Measurements from ENCODE around the gene CST9L. TPM values are rescaled to one million over a fixed set of nuclear protein-coding genes. Genes with fewer than 3 reads are reported as not detected.
"Not testable (repeated sequence)": the region's sequence is repeated elsewhere in the genome, so short reads cannot be mapped to it uniquely, and the experiment has no call there.

Gene CST9L
- polyA plus RNA-seq, 1 donor (not counting 4 experiments of a cell fraction or from before 2014, with no cell fraction given), result not detected

DNA sequence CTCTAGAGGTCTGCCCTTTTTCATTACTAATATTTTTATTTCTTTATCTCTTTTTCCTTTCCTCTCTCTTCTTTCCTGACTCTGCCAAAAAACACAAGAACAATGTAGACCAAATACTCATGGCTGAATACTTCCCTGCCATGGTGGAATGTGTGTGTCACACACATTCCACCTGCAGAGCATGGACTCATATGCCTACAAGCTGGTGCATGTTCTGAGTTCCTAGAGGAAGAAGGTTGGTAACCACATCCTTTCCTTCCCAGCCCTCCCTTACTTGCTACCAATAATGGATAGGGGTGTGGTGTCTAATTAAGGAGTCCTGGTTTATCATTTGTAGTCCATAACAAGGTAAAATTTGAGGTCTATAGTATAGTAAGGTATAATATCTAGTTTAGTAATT, 15.2 kb upstream of the CST9L start:
- FAIRE-seq, result peak; percentile 100
- H3K4me3 ChIP-seq (ENCODE audit: control insufficient read depth in 2 of 3, extremely low read depth in 1 of 3, insufficient read depth in 2 of 3, low read depth in 1 of 3, low read length in 3 of 3), result no peak overlapping the region
- no peak overlapping the region for H2AFZ ChIP-seq (ENCODE audit: control insufficient read depth, low read length)
- no peak overlapping the region for H3K27ac ChIP-seq (ENCODE audit: control insufficient read depth, insufficient read depth, low read length)
- H4K20me1 ChIP-seq (ENCODE audit: control insufficient read depth, extremely low read depth, insufficient read depth, low read length), result no peaks in the 10 kb centered on the region
- no peak for TF ChIP-seq EZH2 (IDR thresholded peaks at IDR 0.05; ENCODE audit: low read length)
- TF ChIP-seq, protein P1, sequence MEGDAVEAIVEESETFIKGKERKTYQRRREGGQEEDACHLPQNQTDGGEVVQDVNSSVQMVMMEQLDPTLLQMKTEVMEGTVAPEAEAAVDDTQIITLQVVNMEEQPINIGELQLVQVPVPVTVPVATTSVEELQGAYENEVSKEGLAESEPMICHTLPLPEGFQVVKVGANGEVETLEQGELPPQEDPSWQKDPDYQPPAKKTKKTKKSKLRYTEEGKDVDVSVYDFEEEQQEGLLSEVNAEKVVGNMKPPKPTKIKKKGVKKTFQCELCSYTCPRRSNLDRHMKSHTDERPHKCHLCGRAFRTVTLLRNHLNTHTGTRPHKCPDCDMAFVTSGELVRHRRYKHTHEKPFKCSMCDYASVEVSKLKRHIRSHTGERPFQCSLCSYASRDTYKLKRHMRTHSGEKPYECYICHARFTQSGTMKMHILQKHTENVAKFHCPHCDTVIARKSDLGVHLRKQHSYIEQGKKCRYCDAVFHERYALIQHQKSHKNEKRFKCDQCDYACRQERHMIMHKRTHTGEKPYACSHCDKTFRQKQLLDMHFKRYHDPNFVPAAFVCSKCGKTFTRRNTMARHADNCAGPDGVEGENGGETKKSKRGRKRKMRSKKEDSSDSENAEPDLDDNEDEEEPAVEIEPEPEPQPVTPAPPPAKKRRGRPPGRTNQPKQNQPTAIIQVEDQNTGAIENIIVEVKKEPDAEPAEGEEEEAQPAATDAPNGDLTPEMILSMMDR (optimal IDR thresholded peaks at IDR 0.05 in 1 of 3, IDR thresholded peaks at IDR 0.05 in 1 of 3, conservative IDR thresholded peaks at IDR 0.05 in 1 of 3; ENCODE audit: extremely low read depth in 1 of 3, insufficient read depth in 2 of 3, low read length in 3 of 3), result no peak
- no peaks in the 10 kb centered on the region for H3K9me3 ChIP-seq (ENCODE audit: control insufficient read depth, low read depth, low read length)
- H3K79me2 ChIP-seq (ENCODE audit: control insufficient read depth, insufficient read depth, low read length), result no peaks in the 10 kb centered on the region
- peak overlapping the region; percentile 35 for H3K4me2 ChIP-seq (ENCODE audit: control insufficient read depth, extremely low read depth, insufficient read depth, low read depth, low read length)
- no peaks in the 10 kb centered on the region for H3K36me3 ChIP-seq (ENCODE audit: control insufficient read depth in 2 of 2, extremely low read depth in 1 of 2, insufficient read depth in 2 of 2, low read length in 2 of 2)
- peaks cover 40% of the 10 kb centered on the region for H3K4me1 ChIP-seq (ENCODE audit: control insufficient read depth, extremely low read depth, insufficient read depth, low read length)
- dilution Hi-C loops (cut with MboI; ENCODE audit: extremely low pct_ligation_motif_present, low sequenced_read_pairs), result no loop called here
- no peak overlapping the region for H3K9ac ChIP-seq (ENCODE audit: control insufficient read depth, extremely low read depth, insufficient read depth, low read length)
- no peaks in the 10 kb centered on the region for H3K27me3 ChIP-seq (ENCODE audit: control insufficient read depth, extremely low read depth, insufficient read depth, low read length)
- H3K9me1 ChIP-seq (ENCODE audit: control insufficient read depth, extremely low read depth, insufficient read depth, low read length), result peaks cover 3% of the 10 kb centered on the region
- DNase-seq (ENCODE audit: low read depth, low spot score), result peak; percentile 93

GRCh38 chr20:23582293-23582692, 14.0 kb upstream of the CST9L start:
- no peak overlapping the region for H3K9ac ChIP-seq (ENCODE audit: control insufficient read depth, extremely low read depth, insufficient read depth, low read length)
- H3K4me2 ChIP-seq (ENCODE audit: control insufficient read depth, extremely low read depth, insufficient read depth, low read depth, low read length), result no peak overlapping the region
- peak overlapping the region; percentile 43 for H2AFZ ChIP-seq (ENCODE audit: control insufficient read depth, low read length)
- no peaks in the 10 kb centered on the region for H4K20me1 ChIP-seq (ENCODE audit: control insufficient read depth, extremely low read depth, insufficient read depth, low read length)
- no peak for FAIRE-seq
- dilution Hi-C loops (cut with MboI; ENCODE audit: extremely low pct_ligation_motif_present, low sequenced_read_pairs), result no loop called here
- no peaks in the 10 kb centered on the region for H3K79me2 ChIP-seq (ENCODE audit: control insufficient read depth, insufficient read depth, low read length)
- peaks cover 40% of the 10 kb centered on the region for H3K4me1 ChIP-seq (ENCODE audit: control insufficient read depth, extremely low read depth, insufficient read depth, low read length)
- no peaks in the 10 kb centered on the region for H3K36me3 ChIP-seq (ENCODE audit: control insufficient read depth in 2 of 2, extremely low read depth in 1 of 2, insufficient read depth in 2 of 2, low read length in 2 of 2)
- H3K9me3 ChIP-seq (ENCODE audit: control insufficient read depth, low read depth, low read length), result no peaks in the 10 kb centered on the region
- DNase-seq (ENCODE audit: low read depth, low spot score), result no peak
- H3K27ac ChIP-seq (ENCODE audit: control insufficient read depth, insufficient read depth, low read length), result no peak overlapping the region
- H3K9me1 ChIP-seq (ENCODE audit: control insufficient read depth, extremely low read depth, insufficient read depth, low read length), result peaks cover 3% of the 10 kb centered on the region
- H3K27me3 ChIP-seq (ENCODE audit: control insufficient read depth, extremely low read depth, insufficient read depth, low read length), result no peaks in the 10 kb centered on the region
- no peak overlapping the region for H3K4me3 ChIP-seq (ENCODE audit: control insufficient read depth in 2 of 3, extremely low read depth in 1 of 3, insufficient read depth in 2 of 3, low read depth in 1 of 3, low read length in 3 of 3)
- no peak for TF ChIP-seq EZH2 (IDR thresholded peaks at IDR 0.05; ENCODE audit: low read length)
- TF ChIP-seq, protein P1 (optimal IDR thresholded peaks at IDR 0.05 in 1 of 3, IDR thresholded peaks at IDR 0.05 in 1 of 3, conservative IDR thresholded peaks at IDR 0.05 in 1 of 3; ENCODE audit: extremely low read depth in 1 of 3, insufficient read depth in 2 of 3, low read length in 3 of 3), result no peak

- H3K27ac ChIP-seq (ENCODE audit: control insufficient read depth, insufficient read depth, low read length); H3K4me2 ChIP-seq (ENCODE audit: control insufficient read depth, extremely low read depth, insufficient read depth, low read depth, low read length); H4K20me1 ChIP-seq (ENCODE audit: control insufficient read depth, extremely low read depth, insufficient read depth, low read length); H3K4me3 ChIP-seq (ENCODE audit: control insufficient read depth in 2 of 3, extremely low read depth in 1 of 3, insufficient read depth in 2 of 3, low read depth in 1 of 3, low read length in 3 of 3); H3K36me3 ChIP-seq (ENCODE audit: control insufficient read depth in 2 of 2, extremely low read depth in 1 of 2, insufficient read depth in 2 of 2, low read length in 2 of 2); dilution Hi-C loops (cut with MboI; ENCODE audit: extremely low pct_ligation_motif_present, low sequenced_read_pairs); H3K79me2 ChIP-seq (ENCODE audit: control insufficient read depth, insufficient read depth, low read length); H3K9me3 ChIP-seq (ENCODE audit: control insufficient read depth, low read depth, low read length); DNase-seq (ENCODE audit: low read depth, low spot score); H3K27me3 ChIP-seq (ENCODE audit: control insufficient read depth, extremely low read depth, insufficient read depth, low read length); H3K9me1 ChIP-seq (ENCODE audit: control insufficient read depth, extremely low read depth, insufficient read depth, low read length); FAIRE-seq; H3K9ac ChIP-seq (ENCODE audit: control insufficient read depth, extremely low read depth, insufficient read depth, low read length): not testable (repeated sequence)
- H2AFZ ChIP-seq (ENCODE audit: control insufficient read depth, low read length), result peak overlapping the region; percentile 43
- peaks cover 40% of the 10 kb centered on the region for H3K4me1 ChIP-seq (ENCODE audit: control insufficient read depth, extremely low read depth, insufficient read depth, low read length)
These were observed 13.5 kb upstream of the CST9L start for GRCh38 chr20:23581833-23582232.

All from keratinocyte (primary cell).